Liver (tissue), 9 donors: ENCODE measurements around the gene LIPJ. TPM values are rescaled to one million over a fixed set of nuclear protein-coding genes. Genes with fewer than 3 reads are reported as not detected.

Source experiments
- DNase-seq: peaks from one replicate; pipeline ENCODE4 v3.0.0-alpha.2; 2017; ENCODE audit warnings: low spot score
- H3K27ac ChIP-seq, 2 donors: one replicate each; pipeline ENCODE4 v1.7.0; 2013; ENCODE audit warnings: inconsistent platforms in 2 of 2, low read length in 2 of 2, control low read depth in 1 of 2, low read depth in 1 of 2, mild to moderate bottlenecking in 1 of 2
- H3K27me3 ChIP-seq, 4 donors: one replicate each; pipeline versions ENCODE4 v1.6.1 to v1.7.0; 2013; ENCODE audit warnings: low read length in 3 of 4, inconsistent platforms in 1 of 4, mild to moderate bottlenecking in 1 of 4, moderate library complexity in 1 of 4; ENCODE audit not compliant: control insufficient read depth in 4 of 4, insufficient read depth in 4 of 4
- H3K36me3 ChIP-seq, 4 donors: one replicate each; pipeline versions ENCODE4 v1.6.1 to v1.7.0; 2013; ENCODE audit warnings: low read length in 3 of 4, mild to moderate bottlenecking in 3 of 4, low read depth in 1 of 4, moderate library complexity in 1 of 4; ENCODE audit not compliant: control insufficient read depth in 4 of 4, insufficient read depth in 3 of 4
- H3K4me1 ChIP-seq, 4 donors: one replicate each; pipeline versions ENCODE4 v1.6.1 to v1.7.0; 2013; ENCODE audit warnings: low read length in 3 of 4, mild to moderate bottlenecking in 3 of 4, moderate library complexity in 1 of 4; ENCODE audit not compliant: control insufficient read depth in 4 of 4, insufficient read depth in 4 of 4
- H3K4me3 ChIP-seq, 3 donors: one replicate each; pipeline versions ENCODE4 v1.6.1 to v1.7.0; 2013; ENCODE audit warnings: low read length in 3 of 3, control low read depth in 1 of 3, low read depth in 1 of 3, mild to moderate bottlenecking in 1 of 3
- H3K9ac ChIP-seq, 2 donors: one replicate each; pipeline ENCODE4 v1.7.0; 2013; ENCODE audit warnings: low read length in 2 of 2, mild to moderate bottlenecking in 2 of 2, moderate library complexity in 2 of 2, control low read depth in 1 of 2, low read depth in 1 of 2
- H3K9me3 ChIP-seq, 4 donors: one replicate each; pipeline versions ENCODE4 v1.6.1 to v1.7.0; 2013; ENCODE audit warnings: low read length in 3 of 4; ENCODE audit not compliant: control insufficient read depth in 4 of 4
- EGR1 ChIP-seq, 2 donors: IDR thresholded peaks; 2 replicates each; pipeline ENCODE4 v1.6.1; 2016 to 2018; ENCODE audit warnings: antibody characterized with exemption in 2 of 2, low read depth in 2 of 2
- FOXA1 ChIP-seq: IDR thresholded peaks from 2 replicates; pipeline ENCODE4 v1.6.1; 2016; ENCODE audit warnings: antibody characterized with exemption
- FOXA2 ChIP-seq: IDR thresholded peaks from 2 replicates; pipeline ENCODE4 v1.6.1; 2016; ENCODE audit warnings: antibody characterized with exemption
- GABPA ChIP-seq, 2 donors: IDR thresholded peaks in 1 of 2; conservative IDR thresholded peaks in 1 of 2; 2 replicates each; pipeline ENCODE4 v1.6.1; 2016; ENCODE audit warnings: antibody characterized with exemption in 2 of 2, mild to moderate bottlenecking in 1 of 2, moderate library complexity in 1 of 2
- HNF4A ChIP-seq, 2 donors: conservative IDR thresholded peaks; 2 replicates each; pipeline ENCODE4 v1.6.1; 2016; ENCODE audit warnings: antibody characterized with exemption in 2 of 2, mild to moderate bottlenecking in 2 of 2
- HNF4G ChIP-seq: IDR thresholded peaks from 2 replicates; pipeline ENCODE4 v1.6.1; 2016; ENCODE audit warnings: antibody characterized with exemption
- JUND ChIP-seq, 2 donors: IDR thresholded peaks; 2 replicates each; pipeline ENCODE4 v1.6.1; 2016; ENCODE audit warnings: antibody characterized with exemption in 2 of 2
- RAD21 ChIP-seq, 2 donors: IDR thresholded peaks; 2 replicates each; pipeline ENCODE4 v1.6.1; 2016; ENCODE audit warnings: antibody characterized with exemption in 2 of 2, mild to moderate bottlenecking in 2 of 2
- RXRA ChIP-seq, 2 donors: IDR thresholded peaks; 2 replicates each; pipeline ENCODE4 v1.6.1; 2017 to 2018; ENCODE audit warnings: antibody characterized with exemption in 2 of 2, mild to moderate bottlenecking in 1 of 2
- SP1 ChIP-seq: IDR thresholded peaks from 2 replicates; pipeline ENCODE4 v1.6.1; 2018; ENCODE audit warnings: antibody characterized with exemption, mild to moderate bottlenecking
- TAF1 ChIP-seq: conservative IDR thresholded peaks from 2 replicates; pipeline ENCODE4 v1.6.1; 2016; ENCODE audit warnings: antibody characterized with exemption, mild to moderate bottlenecking
- YY1 ChIP-seq: IDR thresholded peaks from 2 replicates; pipeline ENCODE4 v1.6.1; 2016; ENCODE audit warnings: antibody characterized with exemption, mild to moderate bottlenecking
- WGBS: extraction: QIAGEN DNeasy Blood & Tissue Kit; methylation state at CpG from one replicate; pipeline ENCODE4 v1.1.7; 2013; 5-methylcytosine and 5-hydroxymethylcytosine counted together
- polyA plus RNA-seq, 2 donors: library from polyadenylated mRNA; stranded (reverse) in 1 of 2; unstranded in 1 of 2; fragments of 200-250 nt in 1 of 2; fragments of >200 nt in 1 of 2; fragmentation: Nextera tagmentation in 1 of 2; extraction: Ambion mirVana in 1 of 2; gene quantifications; one replicate each; pipeline versions ENCODE4 v1.2.1 to v1.2.3, GENCODE V29; 2013 to 2015
- total RNA-seq, 2 donors: library from RNA; depleted of rRNA; stranded (reverse); fragments of >200 nt; gene quantifications; one replicate each; pipeline ENCODE4 v1.2.3, GENCODE V29; 2014
- TF ChIP-seq, protein P1 (sequence below): IDR thresholded peaks from 2 replicates; pipeline ENCODE4 v1.6.1; 2016; ENCODE audit warnings: antibody characterized with exemption
- TF ChIP-seq, protein P2 (sequence below): IDR thresholded peaks from 2 replicates; pipeline ENCODE4 v1.6.1; 2016; ENCODE audit warnings: antibody characterized with exemption, mild to moderate bottlenecking
- TF ChIP-seq, protein P3 (sequence below): IDR thresholded peaks from 2 replicates; pipeline ENCODE4 v1.6.1; 2016; ENCODE audit warnings: antibody characterized with exemption
- TF ChIP-seq, protein P4 (sequence below): fragments of 150-350 bp; IDR thresholded peaks from 2 replicates; pipeline ENCODE4 v1.5.1; 2017; ENCODE audit warnings: improper control_type of control experiment, low read depth, low read length; ENCODE audit not compliant: missing input control
- donor health status: healthy.
- donor health status: healthy.
- donor health status: healthy.
- donor health status: healthy.
- donor health status: healthy.

The LIPJ gene
- total and polyA plus RNA-seq, 4 donors: 0.01 to 0.17 (median 0.11) TPM; not detected in 1

DNA sequence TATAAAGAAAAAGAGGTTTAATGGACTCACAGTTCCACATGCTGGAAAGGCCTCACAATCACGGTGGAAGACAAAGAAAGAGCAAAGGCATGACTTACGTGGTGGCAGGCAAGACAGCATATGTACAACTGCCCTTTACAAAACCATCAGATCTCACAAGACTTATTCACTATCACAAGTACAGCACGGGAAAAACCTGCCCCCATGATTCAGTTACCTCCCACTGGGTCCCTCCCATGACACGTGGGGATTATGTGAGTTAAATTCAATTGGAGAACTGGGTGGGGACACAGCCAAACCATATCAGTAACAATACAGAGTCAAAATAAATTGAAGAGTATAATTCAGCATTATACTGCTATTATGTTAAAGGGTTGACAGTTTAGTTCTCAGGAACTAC is 41.2 kb upstream of the LIPJ start:
- Histone ChIP-seq H3K4me3 (no peak overlapping the region), H3K36me3 (no peaks in the 10 kb centered on the region), H3K27me3 (no peaks in the 10 kb centered on the region), H3K27ac (no peak overlapping the region), H3K9me3 (no peaks in the 10 kb centered on the region), H3K9ac (no peak overlapping the region), H3K4me1 (peaks cover 0 to 11% (median 3%) of the 10 kb centered on the region in 4 donors)
- 88% methylated on average over 4 of the region's 4 CpGs for WGBS
- TF ChIP-seq FOXA2: no peak
- no peak for TF ChIP-seq YY1
- TF ChIP-seq RXRA (IDR thresholded peaks at IDR 0.05): no peak
- TF ChIP-seq RAD21 (IDR thresholded peaks at IDR 0.05): no peak
- TF ChIP-seq, protein P1, sequence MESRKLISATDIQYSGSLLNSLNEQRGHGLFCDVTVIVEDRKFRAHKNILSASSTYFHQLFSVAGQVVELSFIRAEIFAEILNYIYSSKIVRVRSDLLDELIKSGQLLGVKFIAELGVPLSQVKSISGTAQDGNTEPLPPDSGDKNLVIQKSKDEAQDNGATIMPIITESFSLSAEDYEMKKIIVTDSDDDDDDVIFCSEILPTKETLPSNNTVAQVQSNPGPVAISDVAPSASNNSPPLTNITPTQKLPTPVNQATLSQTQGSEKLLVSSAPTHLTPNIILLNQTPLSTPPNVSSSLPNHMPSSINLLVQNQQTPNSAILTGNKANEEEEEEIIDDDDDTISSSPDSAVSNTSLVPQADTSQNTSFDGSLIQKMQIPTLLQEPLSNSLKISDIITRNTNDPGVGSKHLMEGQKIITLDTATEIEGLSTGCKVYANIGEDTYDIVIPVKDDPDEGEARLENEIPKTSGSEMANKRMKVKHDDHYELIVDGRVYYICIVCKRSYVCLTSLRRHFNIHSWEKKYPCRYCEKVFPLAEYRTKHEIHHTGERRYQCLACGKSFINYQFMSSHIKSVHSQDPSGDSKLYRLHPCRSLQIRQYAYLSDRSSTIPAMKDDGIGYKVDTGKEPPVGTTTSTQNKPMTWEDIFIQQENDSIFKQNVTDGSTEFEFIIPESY: no peak
- TF ChIP-seq, protein P2, sequence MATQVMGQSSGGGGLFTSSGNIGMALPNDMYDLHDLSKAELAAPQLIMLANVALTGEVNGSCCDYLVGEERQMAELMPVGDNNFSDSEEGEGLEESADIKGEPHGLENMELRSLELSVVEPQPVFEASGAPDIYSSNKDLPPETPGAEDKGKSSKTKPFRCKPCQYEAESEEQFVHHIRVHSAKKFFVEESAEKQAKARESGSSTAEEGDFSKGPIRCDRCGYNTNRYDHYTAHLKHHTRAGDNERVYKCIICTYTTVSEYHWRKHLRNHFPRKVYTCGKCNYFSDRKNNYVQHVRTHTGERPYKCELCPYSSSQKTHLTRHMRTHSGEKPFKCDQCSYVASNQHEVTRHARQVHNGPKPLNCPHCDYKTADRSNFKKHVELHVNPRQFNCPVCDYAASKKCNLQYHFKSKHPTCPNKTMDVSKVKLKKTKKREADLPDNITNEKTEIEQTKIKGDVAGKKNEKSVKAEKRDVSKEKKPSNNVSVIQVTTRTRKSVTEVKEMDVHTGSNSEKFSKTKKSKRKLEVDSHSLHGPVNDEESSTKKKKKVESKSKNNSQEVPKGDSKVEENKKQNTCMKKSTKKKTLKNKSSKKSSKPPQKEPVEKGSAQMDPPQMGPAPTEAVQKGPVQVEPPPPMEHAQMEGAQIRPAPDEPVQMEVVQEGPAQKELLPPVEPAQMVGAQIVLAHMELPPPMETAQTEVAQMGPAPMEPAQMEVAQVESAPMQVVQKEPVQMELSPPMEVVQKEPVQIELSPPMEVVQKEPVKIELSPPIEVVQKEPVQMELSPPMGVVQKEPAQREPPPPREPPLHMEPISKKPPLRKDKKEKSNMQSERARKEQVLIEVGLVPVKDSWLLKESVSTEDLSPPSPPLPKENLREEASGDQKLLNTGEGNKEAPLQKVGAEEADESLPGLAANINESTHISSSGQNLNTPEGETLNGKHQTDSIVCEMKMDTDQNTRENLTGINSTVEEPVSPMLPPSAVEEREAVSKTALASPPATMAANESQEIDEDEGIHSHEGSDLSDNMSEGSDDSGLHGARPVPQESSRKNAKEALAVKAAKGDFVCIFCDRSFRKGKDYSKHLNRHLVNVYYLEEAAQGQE: no peak
- TF ChIP-seq HNF4A (conservative IDR thresholded peaks at IDR 0.05): no peak
- TF ChIP-seq TAF1: no peak
- TF ChIP-seq, protein P3, sequence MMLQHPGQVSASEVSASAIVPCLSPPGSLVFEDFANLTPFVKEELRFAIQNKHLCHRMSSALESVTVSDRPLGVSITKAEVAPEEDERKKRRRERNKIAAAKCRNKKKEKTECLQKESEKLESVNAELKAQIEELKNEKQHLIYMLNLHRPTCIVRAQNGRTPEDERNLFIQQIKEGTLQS: no peak
- DNase-seq: no peak

DNA sequence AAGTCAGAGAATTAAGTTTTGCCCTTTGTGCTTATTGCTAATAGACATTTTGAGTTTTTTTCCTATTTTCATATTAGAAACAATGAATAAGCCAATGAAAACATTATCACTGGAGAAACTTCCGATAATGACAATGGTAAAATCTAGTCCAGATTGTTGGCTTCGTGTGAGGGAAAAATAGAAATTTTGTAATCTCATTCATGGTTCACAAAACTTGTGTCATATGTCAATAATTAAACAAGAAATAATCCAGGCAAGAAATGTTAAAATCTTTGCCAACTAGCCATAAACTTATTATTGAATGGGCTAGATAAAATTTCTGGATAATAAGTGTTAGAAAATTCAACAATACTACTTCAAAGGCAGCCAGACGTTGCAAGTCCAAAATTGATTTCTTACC is 40.1 kb upstream of the LIPJ start:
- no peaks in the 10 kb centered on the region for H3K9me3 ChIP-seq
- H3K36me3 ChIP-seq: no peaks in the 10 kb centered on the region
- WGBS: 28% methylated on average over 3 of the region's 3 CpGs
- H3K9ac ChIP-seq: no peak overlapping the region
- no peaks in the 10 kb centered on the region for H3K27me3 ChIP-seq
- TF ChIP-seq GABPA (IDR thresholded peaks at IDR 0.05 in 1 of 2, conservative IDR thresholded peaks at IDR 0.05 in 1 of 2) (peak in 1 of 2 donors; percentile 4), FOXA1 (no peak)
- peaks cover 0 to 3% (median under 1%) of the 10 kb centered on the region in 4 donors for H3K4me1 ChIP-seq
- DNase-seq: no peak
- no peak overlapping the region for H3K4me3 ChIP-seq
- H3K27ac ChIP-seq: no peak overlapping the region

DNA sequence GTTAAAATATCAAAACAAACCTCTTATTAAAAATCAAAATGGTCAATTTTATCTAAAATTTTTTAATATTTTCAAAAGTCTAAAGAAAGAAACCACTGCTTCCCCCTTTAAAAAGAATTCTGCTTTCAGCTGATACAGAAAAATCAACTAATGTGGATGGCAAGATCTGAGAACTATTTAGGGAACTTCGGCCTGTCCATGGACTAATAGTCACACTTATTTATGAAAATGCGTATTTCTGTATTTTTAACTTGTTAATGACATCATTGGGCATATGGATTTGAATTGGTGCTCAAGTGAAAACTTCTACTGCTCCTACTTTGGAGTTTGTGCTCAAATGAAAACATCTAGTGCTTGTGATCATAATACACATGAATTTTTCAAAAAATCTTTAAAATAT is 35.3 kb upstream of the LIPJ start:
- WGBS: 95% methylated on average over 2 of the region's 2 CpGs
- Histone ChIP-seq H3K9me3 (no peaks in the 10 kb centered on the region), H3K9ac (no peak overlapping the region), H3K27ac (no peak overlapping the region), H3K36me3 (no peaks in the 10 kb centered on the region), H3K27me3 (no peaks in the 10 kb centered on the region), H3K4me1 (peaks cover 0 to 4% (median under 1%) of the 10 kb centered on the region in 4 donors), H3K4me3 (no peak overlapping the region)
- no peak for DNase-seq
- no peak for TF ChIP-seq JUND (IDR thresholded peaks at IDR 0.05)
- TF ChIP-seq YY1: no peak
- no peak for TF ChIP-seq HNF4G
- no peak for TF ChIP-seq HNF4A (conservative IDR thresholded peaks at IDR 0.05)
- TF ChIP-seq RXRA (IDR thresholded peaks at IDR 0.05): no peak
- TF ChIP-seq, protein P4, sequence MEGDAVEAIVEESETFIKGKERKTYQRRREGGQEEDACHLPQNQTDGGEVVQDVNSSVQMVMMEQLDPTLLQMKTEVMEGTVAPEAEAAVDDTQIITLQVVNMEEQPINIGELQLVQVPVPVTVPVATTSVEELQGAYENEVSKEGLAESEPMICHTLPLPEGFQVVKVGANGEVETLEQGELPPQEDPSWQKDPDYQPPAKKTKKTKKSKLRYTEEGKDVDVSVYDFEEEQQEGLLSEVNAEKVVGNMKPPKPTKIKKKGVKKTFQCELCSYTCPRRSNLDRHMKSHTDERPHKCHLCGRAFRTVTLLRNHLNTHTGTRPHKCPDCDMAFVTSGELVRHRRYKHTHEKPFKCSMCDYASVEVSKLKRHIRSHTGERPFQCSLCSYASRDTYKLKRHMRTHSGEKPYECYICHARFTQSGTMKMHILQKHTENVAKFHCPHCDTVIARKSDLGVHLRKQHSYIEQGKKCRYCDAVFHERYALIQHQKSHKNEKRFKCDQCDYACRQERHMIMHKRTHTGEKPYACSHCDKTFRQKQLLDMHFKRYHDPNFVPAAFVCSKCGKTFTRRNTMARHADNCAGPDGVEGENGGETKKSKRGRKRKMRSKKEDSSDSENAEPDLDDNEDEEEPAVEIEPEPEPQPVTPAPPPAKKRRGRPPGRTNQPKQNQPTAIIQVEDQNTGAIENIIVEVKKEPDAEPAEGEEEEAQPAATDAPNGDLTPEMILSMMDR: no peak
- no peak for TF ChIP-seq EGR1 (IDR thresholded peaks at IDR 0.05; ENCODE audit: low read depth in 2 of 2)
- TF ChIP-seq FOXA2: no peak
- no peak for TF ChIP-seq RAD21 (IDR thresholded peaks at IDR 0.05)
- no peak for TF ChIP-seq FOXA1
- TF ChIP-seq SP1: no peak
- TF ChIP-seq, protein P3: no peak
